ENCODE results near the gene ZNF488. TPM values are rescaled to one million over a fixed set of nuclear protein-coding genes. Genes with fewer than 3 reads are reported as not detected.

ZNF488 gene
- total RNA-seq, 2 donors from 2014 or later, result not detected

- H3K4me1 ChIP-seq (ENCODE audit: control insufficient read depth in 1 of 2, low read depth in 2 of 2), result no peaks in the 10 kb centered on the region
- no peak overlapping the region for H3K27ac ChIP-seq
- ATAC-seq (ENCODE audit: insufficient number of reproducible peaks, low FRiP score, low read depth) (no peak), DNase-seq (ENCODE audit: low spot score) (no peak)
- H3K9me3 ChIP-seq, result no peaks in the 10 kb centered on the region
- TF ChIP-seq, protein P1, sequence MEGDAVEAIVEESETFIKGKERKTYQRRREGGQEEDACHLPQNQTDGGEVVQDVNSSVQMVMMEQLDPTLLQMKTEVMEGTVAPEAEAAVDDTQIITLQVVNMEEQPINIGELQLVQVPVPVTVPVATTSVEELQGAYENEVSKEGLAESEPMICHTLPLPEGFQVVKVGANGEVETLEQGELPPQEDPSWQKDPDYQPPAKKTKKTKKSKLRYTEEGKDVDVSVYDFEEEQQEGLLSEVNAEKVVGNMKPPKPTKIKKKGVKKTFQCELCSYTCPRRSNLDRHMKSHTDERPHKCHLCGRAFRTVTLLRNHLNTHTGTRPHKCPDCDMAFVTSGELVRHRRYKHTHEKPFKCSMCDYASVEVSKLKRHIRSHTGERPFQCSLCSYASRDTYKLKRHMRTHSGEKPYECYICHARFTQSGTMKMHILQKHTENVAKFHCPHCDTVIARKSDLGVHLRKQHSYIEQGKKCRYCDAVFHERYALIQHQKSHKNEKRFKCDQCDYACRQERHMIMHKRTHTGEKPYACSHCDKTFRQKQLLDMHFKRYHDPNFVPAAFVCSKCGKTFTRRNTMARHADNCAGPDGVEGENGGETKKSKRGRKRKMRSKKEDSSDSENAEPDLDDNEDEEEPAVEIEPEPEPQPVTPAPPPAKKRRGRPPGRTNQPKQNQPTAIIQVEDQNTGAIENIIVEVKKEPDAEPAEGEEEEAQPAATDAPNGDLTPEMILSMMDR (IDR thresholded peaks at IDR 0.05), result no peak
- no peaks in the 10 kb centered on the region for H3K27me3 ChIP-seq (replicated peaks; ENCODE audit: insufficient read depth)
- no peaks in the 10 kb centered on the region for H3K36me3 ChIP-seq
- H3K4me3 ChIP-seq, result no peak overlapping the region
Observed at GRCh38 chr10:47363781-47364180, 20.3 kb downstream of the ZNF488 start.

GRCh38 chr10:47362199-47362598 lies 21.9 kb downstream of the ZNF488 start:
- no peak overlapping the region for H3K4me3 ChIP-seq
- H3K36me3 ChIP-seq, result no peaks in the 10 kb centered on the region
- no peaks in the 10 kb centered on the region for H3K9me3 ChIP-seq
- TF ChIP-seq, protein P1 (IDR thresholded peaks at IDR 0.05), result no peak
- H3K27ac ChIP-seq, result no peak overlapping the region
- no peaks in the 10 kb centered on the region for H3K4me1 ChIP-seq (ENCODE audit: control insufficient read depth in 1 of 2, low read depth in 2 of 2)
- DNase-seq (ENCODE audit: low spot score) (no peak), ATAC-seq (ENCODE audit: insufficient number of reproducible peaks, low FRiP score, low read depth) (no peak)
- no peaks in the 10 kb centered on the region for H3K27me3 ChIP-seq (replicated peaks; ENCODE audit: insufficient read depth)

- ATAC-seq (ENCODE audit: insufficient number of reproducible peaks, low FRiP score, low read depth) (no peak), DNase-seq (ENCODE audit: low spot score) (no peak)
- TF ChIP-seq, protein P1 (IDR thresholded peaks at IDR 0.05), result peak; percentile 44
- H3K36me3 ChIP-seq, result no peaks in the 10 kb centered on the region
- H3K9me3 ChIP-seq, result no peaks in the 10 kb centered on the region
- H3K4me1 ChIP-seq (ENCODE audit: control insufficient read depth in 1 of 2, low read depth in 2 of 2), result no peaks in the 10 kb centered on the region
- no peak overlapping the region for H3K4me3 ChIP-seq
- H3K27me3 ChIP-seq (replicated peaks; ENCODE audit: insufficient read depth), result no peaks in the 10 kb centered on the region
- no peak overlapping the region for H3K27ac ChIP-seq
Observed at GRCh38 chr10:47361293-47361692, 22.8 kb downstream of the ZNF488 start.

DNA sequence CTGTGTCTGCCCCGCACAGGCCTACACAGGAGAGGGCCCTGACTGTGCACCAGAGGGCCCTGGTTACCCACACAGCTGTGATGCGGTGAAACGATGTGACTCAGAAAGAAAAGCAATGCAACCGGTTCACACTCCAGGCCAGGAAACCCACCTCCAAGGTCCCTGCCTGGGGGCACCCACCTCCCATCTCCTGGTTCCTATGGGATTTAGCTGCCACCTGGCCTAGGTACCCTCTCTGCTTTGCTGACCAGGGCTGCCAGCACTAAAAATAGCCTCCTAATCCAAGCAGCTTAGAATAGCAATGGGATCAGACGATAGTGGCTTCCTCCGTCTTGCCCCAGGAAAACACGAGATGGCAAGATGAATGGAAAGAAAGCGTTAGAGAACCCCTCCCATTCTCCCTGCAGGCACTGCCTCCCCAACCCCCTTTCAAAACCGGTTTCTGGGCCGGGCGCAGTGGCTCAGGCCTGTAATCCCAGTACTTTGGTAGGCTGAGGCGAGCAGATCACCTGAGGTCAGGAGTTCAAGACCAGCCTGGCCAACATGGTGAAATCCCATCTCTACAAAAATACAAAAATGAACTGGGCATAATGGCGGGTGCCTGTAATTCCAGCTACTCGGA lies 23.6 kb downstream of the ZNF488 start:
- TF ChIP-seq, protein P1 (IDR thresholded peaks at IDR 0.05), result no peak
- no peak for ATAC-seq (ENCODE audit: insufficient number of reproducible peaks, low FRiP score, low read depth)

GRCh38 chr10:47359626-47360418 lies 24.3 kb downstream of the ZNF488 start:
- no peaks in the 10 kb centered on the region for H3K36me3 ChIP-seq
- H3K27me3 ChIP-seq (replicated peaks; ENCODE audit: insufficient read depth), result no peaks in the 10 kb centered on the region
- H3K27ac ChIP-seq, result no peak overlapping the region
- ATAC-seq (ENCODE audit: insufficient number of reproducible peaks, low FRiP score, low read depth) (no peak), DNase-seq (ENCODE audit: low spot score) (no peak)
- no peak overlapping the region for H3K4me3 ChIP-seq
- TF ChIP-seq, protein P1 (IDR thresholded peaks at IDR 0.05), result no peak
- H3K9me3 ChIP-seq, result no peaks in the 10 kb centered on the region
- no peaks in the 10 kb centered on the region for H3K4me1 ChIP-seq (ENCODE audit: control insufficient read depth in 1 of 2, low read depth in 2 of 2)

More for the DNA sequence above, 23.6 kb downstream of the ZNF488 start:
- no peaks in the 10 kb centered on the region for H3K36me3 ChIP-seq
- H3K27ac ChIP-seq, result no peak overlapping the region
- H3K9me3 ChIP-seq, result no peaks in the 10 kb centered on the region
- no peak for DNase-seq (ENCODE audit: low spot score)
- no peak overlapping the region for H3K4me3 ChIP-seq
- no peaks in the 10 kb centered on the region for H3K4me1 ChIP-seq (ENCODE audit: control insufficient read depth in 1 of 2, low read depth in 2 of 2)
- no peaks in the 10 kb centered on the region for H3K27me3 ChIP-seq (replicated peaks; ENCODE audit: insufficient read depth)

Measured in thoracic aorta (tissue), 2 donors.